Measurements from ENCODE around the gene KIAA0513.

The KIAA0513 gene

DNA sequence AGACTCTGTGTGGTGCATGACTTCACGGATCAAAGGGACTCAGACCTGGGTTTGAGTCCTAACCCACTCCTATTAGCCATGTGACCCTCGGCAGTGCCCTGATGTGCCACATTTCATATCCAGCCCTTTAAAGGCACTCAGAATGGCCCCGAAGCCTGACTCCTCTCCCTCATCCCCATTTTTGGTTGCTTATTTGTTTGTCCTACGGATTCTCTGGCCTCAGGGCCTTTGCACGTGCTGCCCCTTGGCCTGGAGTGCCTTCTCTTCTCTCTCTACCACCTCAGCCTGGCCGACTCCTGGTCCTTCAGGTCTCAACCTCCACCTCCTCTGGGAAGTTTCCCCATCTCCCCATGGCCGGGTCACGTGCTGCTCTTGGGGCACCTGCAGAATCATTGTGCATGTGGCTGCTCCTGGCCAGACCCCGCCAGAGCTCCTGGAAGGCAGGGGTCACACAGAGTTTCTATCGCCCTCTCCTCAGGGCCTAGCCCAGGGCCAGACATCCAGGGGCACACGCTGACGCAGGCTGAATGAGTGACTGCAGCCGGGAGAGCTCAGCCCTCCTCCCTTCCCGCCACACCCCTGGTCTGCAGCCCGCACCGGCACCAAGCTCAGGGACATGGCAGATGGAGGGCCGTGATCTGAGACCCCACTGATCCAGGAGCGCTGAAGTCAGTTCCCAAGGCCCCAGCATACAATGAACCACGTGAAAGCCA is 106.6 kb downstream of the KIAA0513 start:
- H3K27ac Mint-ChIP-seq = no peak overlapping the region
- peaks cover 6 to 10% of the 10 kb centered on the region in 2 donors for H3K4me1 Mint-ChIP-seq (ENCODE audit: low read depth in 2 of 2)
- H3K4me3 Mint-ChIP-seq = no peak overlapping the region
- peaks cover 32 to 36% of the 10 kb centered on the region in 2 donors for H3K27me3 Mint-ChIP-seq
- ATAC-seq (replicated peaks) (no peak), DNase-seq (no peak)
- no peaks in the 10 kb centered on the region for H3K36me3 Mint-ChIP-seq (ENCODE audit: insufficient read depth)
- no peaks in the 10 kb centered on the region for H3K9me3 Mint-ChIP-seq

DNA sequence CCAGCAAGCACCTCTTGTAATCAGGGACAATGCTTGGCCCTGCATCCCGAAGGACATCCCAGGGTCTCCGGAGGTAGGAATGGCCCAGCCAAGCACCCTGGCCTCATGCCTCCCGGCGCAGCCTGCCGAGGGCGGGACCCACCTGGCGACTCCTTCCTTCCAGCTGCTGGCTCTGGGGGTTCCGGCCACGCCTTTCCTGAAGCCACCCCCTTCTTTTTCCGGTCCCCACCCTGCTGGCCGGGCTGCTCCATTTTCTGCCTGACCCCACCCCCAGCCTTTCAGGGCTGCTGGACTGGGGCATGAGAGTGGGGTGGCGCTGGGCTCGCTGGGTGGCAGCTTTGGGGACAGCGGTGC is 107.2 kb downstream of the KIAA0513 start:
- Mint-ChIP-seq H3K9me3 (no peaks in the 10 kb centered on the region), H3K27me3 (peaks cover 37 to 41% of the 10 kb centered on the region in 2 donors), H3K27ac (no peak overlapping the region), H3K4me3 (no peak overlapping the region), H3K36me3 (ENCODE audit: insufficient read depth) (no peaks in the 10 kb centered on the region), H3K4me1 (ENCODE audit: low read depth in 2 of 2) (peaks cover 6 to 10% of the 10 kb centered on the region in 2 donors)
- DNase-seq (no peak), ATAC-seq (replicated peaks) (no peak)

DNA sequence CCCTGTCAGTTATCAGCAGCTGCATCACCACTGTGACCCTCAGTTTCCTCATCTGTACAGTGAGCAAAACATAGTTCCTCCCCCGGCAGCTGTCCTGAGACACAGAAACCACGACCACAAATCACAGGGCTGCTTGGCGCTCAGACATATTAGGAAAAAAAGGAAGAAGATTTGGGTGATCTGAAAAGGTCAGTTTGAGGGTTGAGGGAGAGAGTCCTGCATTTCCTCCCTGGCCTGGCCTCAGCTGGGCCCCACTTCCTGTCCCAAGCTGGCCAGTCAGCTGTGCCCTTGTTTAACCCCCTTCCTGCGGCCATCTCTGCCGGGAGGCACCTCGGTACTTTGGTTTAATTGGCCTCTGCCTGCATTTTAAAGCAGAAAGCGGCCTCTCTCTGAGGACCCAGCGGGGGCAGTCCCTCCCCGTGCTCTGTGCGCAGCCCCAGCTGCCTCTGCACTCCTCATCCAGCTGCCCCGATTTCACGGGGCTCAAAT is 108.7 kb downstream of the KIAA0513 start:
- Mint-ChIP-seq H3K4me1 (ENCODE audit: low read depth in 2 of 2) (peaks cover 6 to 10% of the 10 kb centered on the region in 2 donors), H3K4me3 (no peak overlapping the region), H3K9me3 (no peaks in the 10 kb centered on the region), H3K27ac (peak overlapping the region in 1 of 2 donors; percentile 87), H3K27me3 (peaks cover 43 to 48% of the 10 kb centered on the region in 2 donors), H3K36me3 (ENCODE audit: insufficient read depth) (no peaks in the 10 kb centered on the region)
- DNase-seq = no peak
- ATAC-seq (replicated peaks) = peak; percentile 29

DNA sequence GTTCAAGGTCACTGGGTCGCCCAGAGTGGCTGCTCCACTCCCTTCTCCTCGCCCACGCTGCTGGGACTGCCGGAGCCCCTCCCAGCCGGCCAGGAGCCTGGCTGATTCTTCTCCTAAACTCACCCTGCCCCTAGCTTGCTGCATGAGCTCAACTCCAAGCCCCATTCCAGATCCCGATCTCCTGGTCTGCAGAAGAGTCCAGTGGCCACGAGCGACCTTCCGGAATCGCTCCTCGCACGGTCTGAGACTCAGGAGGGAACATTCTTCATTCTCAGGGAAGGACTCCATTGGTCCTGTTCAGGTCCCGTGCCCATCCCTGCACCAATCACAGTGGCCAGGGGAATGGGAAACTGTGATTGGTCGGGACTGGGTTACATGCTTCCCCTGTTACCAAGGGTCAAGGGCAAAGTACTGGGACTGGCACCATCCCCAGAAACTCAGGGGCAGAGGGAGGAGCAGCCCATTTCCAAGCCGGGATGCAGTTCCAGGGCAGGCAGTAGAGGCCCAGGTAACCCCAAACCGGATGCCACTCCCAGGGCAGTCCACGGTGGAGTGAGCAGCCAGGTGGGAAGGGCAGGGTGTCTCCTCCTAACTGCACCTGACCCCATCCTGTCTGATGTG is 109.2 kb downstream of the KIAA0513 start:
- H3K9me3 Mint-ChIP-seq = no peaks in the 10 kb centered on the region
- H3K4me1 Mint-ChIP-seq (ENCODE audit: low read depth in 2 of 2) = peaks cover 6 to 10% of the 10 kb centered on the region in 2 donors
- peaks cover 43 to 53% of the 10 kb centered on the region in 2 donors for H3K27me3 Mint-ChIP-seq
- DNase-seq = no peak
- H3K36me3 Mint-ChIP-seq (ENCODE audit: insufficient read depth) = no peaks in the 10 kb centered on the region
- H3K4me3 Mint-ChIP-seq = no peak overlapping the region
- H3K27ac Mint-ChIP-seq = peak overlapping the region in 1 of 2 donors; percentile 87
- ATAC-seq (replicated peaks) = peak; percentile 29

DNA sequence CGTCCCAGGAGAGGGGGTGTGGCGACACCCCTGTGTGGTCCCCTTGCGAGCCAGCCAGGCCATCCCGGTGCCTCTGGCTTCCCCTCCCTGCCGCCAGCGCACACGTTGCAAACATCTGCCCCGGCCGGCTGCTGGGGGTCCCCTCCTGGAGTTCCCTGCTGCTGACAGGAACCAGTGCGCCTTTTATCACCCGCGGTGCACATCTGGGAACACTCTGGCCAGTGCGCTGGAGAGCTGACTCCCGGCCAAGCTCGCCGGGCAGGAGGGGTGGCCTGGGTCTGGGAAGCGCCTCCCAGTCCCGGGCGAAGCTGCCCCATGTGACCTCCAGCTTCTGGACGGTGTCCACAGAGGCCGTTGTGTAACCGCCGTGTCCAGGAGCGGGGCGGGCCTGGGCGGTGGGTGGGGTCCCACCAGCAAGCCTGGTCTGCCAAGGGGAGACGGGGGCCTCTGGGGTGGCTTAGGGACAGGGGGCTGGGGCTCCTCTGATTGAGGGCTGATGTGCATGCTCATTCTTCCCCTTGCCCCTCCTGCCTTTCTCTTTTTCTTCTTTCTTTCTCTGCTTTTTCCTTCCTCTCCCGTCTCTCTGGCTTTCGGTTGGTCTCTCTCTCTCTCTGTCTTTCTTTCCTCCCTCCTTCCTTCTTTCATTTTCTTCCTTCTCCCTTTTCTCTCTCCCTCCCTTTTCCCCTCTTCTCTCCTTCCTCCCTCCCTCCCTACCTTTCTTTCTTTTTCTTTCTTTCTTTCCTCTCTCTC is 109.9 kb downstream of the KIAA0513 start:
- H3K4me3 Mint-ChIP-seq = peak overlapping the region in 1 of 2 donors; percentile 33
- peak overlapping the region in 1 of 2 donors; percentile 23 for H3K27ac Mint-ChIP-seq
- ATAC-seq (replicated peaks) = no peak
- peaks cover 43 to 60% of the 10 kb centered on the region in 2 donors for H3K27me3 Mint-ChIP-seq
- H3K36me3 Mint-ChIP-seq (ENCODE audit: insufficient read depth) = no peaks in the 10 kb centered on the region
- no peaks in the 10 kb centered on the region for H3K9me3 Mint-ChIP-seq
- DNase-seq = no peak
- H3K4me1 Mint-ChIP-seq (ENCODE audit: low read depth in 2 of 2) = peaks cover 6 to 10% of the 10 kb centered on the region in 2 donors

DNA sequence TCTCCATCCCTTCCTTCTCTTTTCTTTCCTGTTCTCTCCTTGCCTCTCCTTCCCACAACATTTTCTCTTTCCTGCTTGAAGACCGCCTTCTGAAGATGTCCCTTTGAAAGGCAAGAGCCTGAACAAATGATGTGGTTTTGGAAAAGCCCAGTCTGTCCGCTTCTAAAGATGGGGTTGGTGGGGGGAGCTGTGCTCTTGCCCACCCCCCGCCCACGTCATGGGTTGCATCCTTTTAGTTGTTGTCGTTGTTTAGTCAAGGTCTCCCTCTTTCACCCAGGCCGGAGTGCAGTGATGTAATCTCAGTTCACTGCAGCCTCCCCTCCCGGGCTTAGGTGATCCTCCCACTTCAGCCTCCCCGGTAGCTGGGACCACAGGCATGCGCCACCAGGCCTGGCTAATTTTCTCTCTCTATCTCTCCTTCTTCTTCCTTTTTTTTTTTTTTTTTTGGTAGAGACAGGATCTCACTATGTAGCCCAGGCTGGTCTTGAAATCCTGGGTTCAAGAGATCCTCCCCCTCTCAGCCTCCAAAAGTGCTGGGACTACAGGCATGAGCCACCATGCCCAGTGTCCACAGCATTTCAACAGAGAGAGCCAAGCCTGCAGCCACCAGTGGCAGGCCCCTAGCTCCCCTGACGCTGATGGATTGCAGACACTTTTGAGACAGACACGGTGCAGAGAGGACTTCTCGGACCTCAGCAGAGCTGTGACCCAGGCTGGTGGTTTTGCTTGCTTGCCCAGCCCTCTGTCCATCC is 110.7 kb downstream of the KIAA0513 start:
- ATAC-seq (replicated peaks) = no peak
- no peaks in the 10 kb centered on the region for H3K9me3 Mint-ChIP-seq
- peaks cover 6 to 10% of the 10 kb centered on the region in 2 donors for H3K4me1 Mint-ChIP-seq (ENCODE audit: low read depth in 2 of 2)
- H3K27me3 Mint-ChIP-seq = peaks cover 43 to 68% of the 10 kb centered on the region in 2 donors
- peak overlapping the region in 1 of 2 donors; percentile 23 for H3K27ac Mint-ChIP-seq
- H3K4me3 Mint-ChIP-seq = peak overlapping the region in 1 of 2 donors; percentile 33
- DNase-seq = no peak
- H3K36me3 Mint-ChIP-seq (ENCODE audit: insufficient read depth) = no peaks in the 10 kb centered on the region

DNA sequence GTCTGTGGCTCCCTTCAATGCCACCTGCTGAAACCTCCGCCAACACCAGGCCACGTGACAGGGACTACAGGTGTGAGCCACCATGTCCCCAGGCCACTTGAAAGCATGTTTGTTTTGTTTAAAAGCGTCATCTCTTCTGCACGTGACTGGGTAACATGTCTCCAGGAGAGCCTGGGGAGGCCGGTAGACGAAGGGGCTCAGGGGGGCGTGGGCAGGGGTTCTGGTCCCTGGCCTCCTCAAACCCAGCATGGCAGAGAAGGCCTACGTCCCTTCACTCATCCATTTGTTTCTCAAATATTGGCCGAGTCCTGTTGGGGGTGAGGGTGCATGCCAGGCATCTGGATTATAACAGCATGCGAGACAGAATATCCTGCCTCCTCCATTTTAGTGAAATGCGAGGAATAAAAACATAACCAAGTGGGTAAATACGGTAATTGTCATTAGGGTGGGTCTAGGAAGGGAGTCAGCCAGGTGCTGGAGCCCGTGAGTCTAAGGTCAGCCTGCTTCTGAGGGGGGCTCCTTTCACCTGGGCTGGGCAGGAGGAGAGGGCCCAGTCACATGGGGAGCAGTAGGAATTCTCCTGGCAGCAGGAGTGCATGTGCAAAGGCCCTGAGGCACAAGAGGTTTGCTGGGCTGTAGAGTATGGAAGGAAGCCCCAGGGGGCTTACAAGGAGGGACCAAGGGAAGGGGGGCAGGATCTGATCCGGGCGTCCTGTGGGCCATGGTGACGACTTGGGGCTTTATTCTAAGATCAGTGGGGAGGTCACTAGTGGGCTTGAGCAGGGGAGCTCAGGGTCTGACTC is 111.4 kb downstream of the KIAA0513 start:
- ATAC-seq (replicated peaks) (no peak), DNase-seq (no peak)
- peaks cover 43 to 76% of the 10 kb centered on the region in 2 donors for H3K27me3 Mint-ChIP-seq

DNA sequence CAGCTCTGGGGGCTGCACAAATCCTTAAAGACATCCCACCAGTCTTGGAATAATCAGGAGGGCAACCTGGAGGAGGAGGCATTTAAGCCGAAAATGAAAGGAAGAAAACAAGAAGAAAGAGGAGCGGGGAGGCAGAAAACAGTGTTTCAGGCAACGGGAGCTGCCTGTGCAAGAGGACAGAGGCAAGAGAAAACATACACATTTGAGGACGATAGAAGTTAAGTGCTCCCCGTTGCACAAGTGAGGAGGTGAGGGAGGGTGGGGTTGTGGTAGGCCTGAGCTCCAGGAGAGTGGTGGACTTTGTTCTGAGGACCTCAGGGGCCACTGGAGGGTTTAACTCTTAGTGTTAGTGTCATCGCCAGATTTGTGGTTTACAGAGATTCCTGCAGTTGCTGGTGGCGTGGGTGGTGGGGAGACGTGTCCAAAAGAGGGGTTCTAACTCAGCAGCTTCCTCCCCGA is 112.3 kb downstream of the KIAA0513 start:
- peaks cover 6 to 9% of the 10 kb centered on the region in 2 donors for H3K4me1 Mint-ChIP-seq (ENCODE audit: low read depth in 2 of 2)
- ATAC-seq (replicated peaks) = no peak
- DNase-seq = no peak
- peaks cover 43 to 84% of the 10 kb centered on the region in 2 donors for H3K27me3 Mint-ChIP-seq
- H3K27ac Mint-ChIP-seq = no peak overlapping the region
- H3K4me3 Mint-ChIP-seq = no peak overlapping the region
- no peaks in the 10 kb centered on the region for H3K9me3 Mint-ChIP-seq
- peaks cover 3% of the 10 kb centered on the region for H3K36me3 Mint-ChIP-seq (ENCODE audit: insufficient read depth)

More for the DNA sequence above, 111.4 kb downstream of the KIAA0513 start:
- Mint-ChIP-seq H3K4me1 (ENCODE audit: low read depth in 2 of 2) (peaks cover 6 to 10% of the 10 kb centered on the region in 2 donors), H3K4me3 (no peak overlapping the region), H3K36me3 (ENCODE audit: insufficient read depth) (peaks cover 3% of the 10 kb centered on the region), H3K9me3 (no peaks in the 10 kb centered on the region), H3K27ac (no peak overlapping the region)

DNA sequence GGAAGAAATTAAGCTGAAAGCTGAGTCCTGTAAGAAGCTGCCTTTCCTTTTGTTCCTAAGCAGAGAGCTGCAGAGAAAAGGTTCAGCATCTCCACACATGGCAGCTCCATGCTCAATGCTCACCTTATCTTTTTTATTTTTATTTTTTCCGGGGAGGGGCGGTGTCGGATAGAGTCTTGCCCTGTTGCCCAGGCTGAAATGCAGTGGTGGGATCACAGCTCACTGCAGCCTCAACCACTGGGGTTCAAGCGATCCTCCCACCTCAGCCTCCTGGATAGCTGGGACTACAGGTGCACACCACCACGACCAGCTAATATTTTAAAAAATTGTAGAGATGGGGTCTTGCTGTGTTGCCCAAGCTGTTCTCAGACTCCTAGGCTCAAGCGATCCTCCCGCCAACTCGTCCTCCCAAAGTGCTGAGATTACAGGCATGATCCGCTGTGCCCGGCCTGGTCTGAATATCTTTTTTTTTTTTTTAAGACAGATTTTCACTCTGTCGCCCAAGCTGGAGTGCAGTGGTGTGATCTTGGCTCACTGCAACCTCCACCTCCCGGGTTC is 112.9 kb downstream of the KIAA0513 start:
- DNase-seq (no peak), ATAC-seq (replicated peaks) (no peak)
- Mint-ChIP-seq H3K27me3 (peaks cover 47 to 91% of the 10 kb centered on the region in 2 donors), H3K4me3 (no peak overlapping the region), H3K9me3 (no peaks in the 10 kb centered on the region), H3K4me1 (ENCODE audit: low read depth in 2 of 2) (peaks cover 6 to 7% of the 10 kb centered on the region in 2 donors), H3K36me3 (ENCODE audit: insufficient read depth) (peaks cover 3% of the 10 kb centered on the region), H3K27ac (no peak overlapping the region)

DNA sequence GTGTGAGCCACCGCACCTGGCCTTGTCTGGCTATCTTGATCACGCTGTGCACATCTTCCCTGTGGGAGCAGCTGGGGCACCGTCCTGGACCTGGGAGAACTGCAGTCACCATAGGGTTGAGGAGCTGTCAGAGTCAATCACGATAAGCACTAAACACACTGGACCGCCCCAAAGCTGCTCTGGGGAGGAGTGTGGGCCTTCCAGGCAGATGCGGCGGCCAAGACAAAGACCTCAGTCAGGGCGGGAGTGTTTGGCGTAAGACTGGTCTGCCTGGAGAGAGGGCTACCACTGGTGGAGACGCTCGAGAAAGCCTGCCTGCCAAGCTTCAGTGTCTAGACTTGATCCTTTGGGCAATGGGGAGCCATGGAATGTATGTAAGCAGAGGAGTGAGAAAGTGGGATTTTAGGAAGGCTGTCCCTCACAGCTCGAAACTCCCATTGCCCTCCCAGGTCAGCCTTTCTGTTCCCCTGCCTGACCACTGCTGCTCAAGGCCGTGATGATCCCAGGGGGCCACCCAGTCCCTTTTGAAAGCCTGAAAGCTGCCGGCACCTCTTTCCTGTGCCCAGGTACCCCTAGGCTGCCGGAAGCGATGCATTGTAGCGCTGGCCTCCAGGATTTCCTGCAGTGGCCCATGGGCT is 114.0 kb downstream of the KIAA0513 start:
- H3K27me3 Mint-ChIP-seq = peaks cover 38 to 92% of the 10 kb centered on the region in 2 donors
- DNase-seq (no peak), ATAC-seq (replicated peaks) (no peak)
- no peaks in the 10 kb centered on the region for H3K9me3 Mint-ChIP-seq
- H3K4me3 Mint-ChIP-seq = no peak overlapping the region
- H3K36me3 Mint-ChIP-seq (ENCODE audit: insufficient read depth) = peaks cover 3% of the 10 kb centered on the region
- H3K4me1 Mint-ChIP-seq (ENCODE audit: low read depth in 2 of 2) = peaks cover 5 to 6% of the 10 kb centered on the region in 2 donors
- no peak overlapping the region for H3K27ac Mint-ChIP-seq

DNA sequence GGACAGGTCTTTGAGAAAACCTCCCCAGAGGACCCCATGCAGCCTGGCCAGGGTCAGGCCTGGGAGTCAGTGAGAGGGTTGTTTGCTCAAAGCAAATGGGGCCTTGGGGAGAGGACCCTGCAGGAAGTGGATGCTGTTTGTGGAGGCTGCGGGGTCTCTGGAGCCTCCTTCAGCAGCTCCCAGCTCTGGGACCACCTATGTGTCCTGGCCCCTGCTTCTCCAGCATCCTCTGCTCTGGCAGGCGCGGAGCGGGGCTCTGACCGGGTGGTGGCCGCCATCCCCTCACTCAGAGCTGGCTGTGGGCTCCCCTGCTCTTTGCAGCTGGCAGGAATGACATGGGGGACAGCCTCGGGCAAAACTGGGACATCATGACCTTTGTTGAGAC is 114.5 kb downstream of the KIAA0513 start:
- Mint-ChIP-seq H3K27ac (no peak overlapping the region), H3K9me3 (no peaks in the 10 kb centered on the region), H3K4me1 (ENCODE audit: low read depth in 2 of 2) (peaks cover 2 to 6% of the 10 kb centered on the region in 2 donors), H3K36me3 (ENCODE audit: insufficient read depth) (peaks cover 3% of the 10 kb centered on the region), H3K4me3 (no peak overlapping the region), H3K27me3 (peaks cover 35 to 92% of the 10 kb centered on the region in 2 donors)
- DNase-seq (no peak), ATAC-seq (replicated peaks) (no peak)

DNA sequence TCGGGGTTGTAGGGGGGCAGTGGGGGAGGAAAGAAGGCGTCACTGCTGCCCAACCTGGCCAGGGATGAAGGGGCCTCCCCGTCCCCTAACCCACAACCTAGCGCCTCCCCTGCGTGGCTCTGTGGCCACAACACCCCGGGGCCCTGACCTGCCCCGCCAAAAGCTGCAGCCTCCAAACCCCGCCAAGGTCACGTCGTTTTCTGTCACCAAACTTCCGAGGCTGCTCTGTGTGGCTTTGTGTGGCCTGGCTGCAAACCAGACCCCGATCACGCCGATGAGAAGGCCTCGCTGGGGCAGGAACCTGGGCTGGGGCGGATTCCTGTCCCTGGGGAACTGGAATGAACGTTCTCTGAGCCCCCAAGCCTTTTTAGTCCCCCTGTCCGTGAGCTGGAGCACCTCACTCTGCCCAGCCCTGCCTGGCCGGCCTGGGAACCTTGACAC is 115.2 kb downstream of the KIAA0513 start:
- Mint-ChIP-seq H3K4me3 (no peak overlapping the region), H3K27ac (peak overlapping the region in 1 of 2 donors; percentile 38), H3K36me3 (ENCODE audit: insufficient read depth) (peaks cover 3% of the 10 kb centered on the region), H3K4me1 (ENCODE audit: low read depth in 2 of 2) (peaks cover under 1 to 3% of the 10 kb centered on the region in 2 donors), H3K9me3 (no peaks in the 10 kb centered on the region), H3K27me3 (peaks cover 31 to 90% of the 10 kb centered on the region in 2 donors)
- no peak for DNase-seq
- ATAC-seq (replicated peaks) = no peak

Measured in effector memory CD8-positive, alpha-beta T cell (primary cell).